HG03460 (cell line): ENCODE results near the gene KLRC1.
"Not testable (repeated sequence)": the region's sequence is repeated elsewhere in the genome, so short reads cannot be mapped to it uniquely, and the experiment has no call there.

Experiments
- ATAC-seq: cut with Tn5 transposase; IDR thresholded peaks from one replicate; pipeline ENCODE4 v1.9.1; 2021; ENCODE audit not compliant: unreplicated experiment

Gene KLRC1

GRCh38 chr12:10422159-10422558 is 31.0 kb downstream of the KLRC1 start:
- ATAC-seq = not testable (repeated sequence)

DNA sequence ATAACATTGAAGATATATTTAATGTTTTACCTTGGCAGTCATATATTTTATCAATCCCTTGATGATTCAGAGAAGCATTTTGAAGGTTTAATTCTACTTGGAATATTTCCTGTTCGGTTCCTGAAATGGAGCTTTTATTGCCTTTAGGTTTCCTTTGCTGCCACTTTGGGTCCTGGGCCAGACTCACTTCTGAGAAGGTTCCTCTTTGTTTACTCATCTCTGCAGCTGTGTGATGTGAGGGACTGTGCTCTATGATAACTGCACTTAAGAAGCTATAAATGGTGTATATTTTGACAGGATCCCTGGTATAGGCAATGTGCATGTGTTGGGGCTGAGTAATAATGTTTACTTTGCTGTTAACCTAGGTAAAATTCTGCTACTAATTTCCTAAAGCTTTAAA is 32.8 kb downstream of the KLRC1 start, which contains the start of gene KLRC3:
TSS of gene KLRC3 (minus strand) at position 262 of the 400 bp plus-strand sequence. CDS start at position 217, 45 bp downstream.
- not testable (repeated sequence) for ATAC-seq

DNA sequence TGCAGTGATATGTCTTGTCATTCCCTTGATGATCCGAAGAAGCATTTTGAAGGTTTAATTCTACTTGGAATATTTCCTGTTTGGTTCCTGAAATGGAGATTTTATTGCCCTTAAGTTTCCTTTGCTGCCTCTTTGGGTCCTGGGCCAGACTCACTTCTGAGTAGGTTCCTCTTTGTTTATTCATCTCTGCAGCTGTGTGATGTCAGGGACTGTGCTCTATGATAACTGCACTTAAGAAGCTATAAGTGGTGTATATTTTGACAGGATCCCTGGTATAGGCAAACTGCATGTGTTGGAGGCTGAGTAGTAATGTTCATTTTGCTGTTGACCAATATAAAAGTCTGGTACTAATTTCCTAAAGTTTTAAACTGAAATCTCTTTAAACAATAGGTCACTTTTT is 43.8 kb downstream of the KLRC1 start, which contains the start of gene KLRC4:
TSS of gene KLRC4 (minus strand) at position 366 of the 400 bp plus-strand sequence. CDS start at position 184, 182 bp downstream.
- no peak for ATAC-seq

DNA sequence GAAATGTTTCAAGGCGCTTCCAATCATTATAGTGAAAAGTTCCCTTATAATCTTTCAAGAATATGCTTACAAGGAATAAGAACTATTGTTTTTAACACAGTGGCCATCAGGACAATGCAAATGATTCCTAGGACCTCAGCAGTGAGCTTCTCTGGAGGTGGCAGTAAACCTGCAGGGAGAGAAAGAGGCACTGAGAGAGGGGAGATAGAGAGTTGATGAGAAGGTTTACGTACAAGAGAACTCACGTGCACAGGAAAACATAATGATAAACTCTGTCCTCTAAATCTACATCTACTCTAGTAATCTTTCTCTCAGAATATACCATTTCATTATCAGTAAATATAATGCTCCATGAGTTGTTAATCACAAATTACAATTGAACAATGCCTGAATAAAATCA is 44.3 kb downstream of the KLRC1 start:
- no peak for ATAC-seq

- no peak for ATAC-seq
Observed at GRCh38 chr12:10406725-10407124, 46.5 kb downstream of the KLRC1 start.

DNA sequence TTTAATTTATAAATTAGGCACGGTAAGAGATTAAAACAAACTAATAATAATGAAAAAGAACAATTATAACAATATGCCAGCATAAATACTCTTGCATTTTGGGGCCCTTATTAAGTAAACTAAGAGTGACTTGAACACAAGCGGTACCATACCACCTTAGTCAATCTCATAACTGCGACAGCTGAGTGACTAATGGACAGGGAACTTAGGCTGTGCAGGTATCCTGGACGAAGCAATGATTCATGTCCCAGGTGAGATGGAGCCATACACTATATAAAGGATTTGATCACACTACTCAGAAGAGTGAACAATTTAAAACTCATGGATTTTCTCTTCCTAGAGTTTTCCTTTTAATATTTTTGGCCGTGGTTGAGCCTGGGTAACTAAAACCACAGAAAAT is 47.9 kb downstream of the KLRC1 start:
- ATAC-seq = no peak

GRCh38 chr12:10404798-10405197 is 48.4 kb downstream of the KLRC1 start:
- ATAC-seq = no peak

DNA sequence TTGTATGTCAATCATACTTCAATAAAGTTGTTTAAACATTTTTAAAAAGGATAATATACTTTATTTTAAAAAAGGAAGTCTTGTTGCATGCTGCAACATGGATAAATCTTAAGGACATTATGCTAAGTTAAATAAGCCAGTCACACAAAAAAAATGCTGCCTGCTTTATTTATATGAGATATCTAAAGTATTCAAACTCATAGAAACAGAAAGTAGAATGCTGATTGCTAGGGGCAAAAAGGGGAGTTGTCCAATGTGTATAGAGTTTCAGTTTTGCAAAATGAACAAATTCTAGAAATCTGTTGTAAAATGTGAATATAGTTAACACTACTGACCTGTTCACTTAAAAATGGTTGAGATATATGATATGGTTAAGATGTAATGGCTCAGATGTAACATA is 52.3 kb downstream of the KLRC1 start:
- no peak for ATAC-seq

DNA sequence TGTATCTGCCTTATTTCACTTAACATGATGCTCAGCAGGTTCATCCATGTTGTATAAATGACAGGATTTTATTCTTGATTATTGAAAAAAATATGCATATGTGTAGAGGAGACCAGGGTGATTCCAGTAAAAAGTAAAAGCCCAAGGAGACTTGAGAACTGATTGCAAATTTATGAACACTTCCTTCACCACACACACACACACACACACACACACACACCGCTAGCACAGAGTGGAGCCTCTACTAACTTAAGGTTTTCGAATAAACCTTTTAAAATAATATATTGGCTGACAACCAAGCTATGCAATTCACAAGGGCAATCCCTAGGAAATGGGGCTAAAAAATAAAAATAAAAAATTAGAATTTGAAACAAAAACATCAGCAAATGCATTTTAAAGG is 55.0 kb downstream of the KLRC1 start:
- ATAC-seq = no peak

GRCh38 chr12:10397296-10397695 is 55.9 kb downstream of the KLRC1 start:
- no peak for ATAC-seq

GRCh38 chr12:10396176-10396575 is 57.0 kb downstream of the KLRC1 start:
- not testable (repeated sequence) for ATAC-seq
